Hippocampal formation (tissue), 2 donors: ENCODE data around the gene TBC1D22B.
A peak's percentile ranks its signal among the peaks of the same experiment; 100 is the strongest.

Experiments used
- DNase-seq, 2 donors: peaks; one replicate each; lab custom pipeline; 2025; lab: John Stamatoyannopoulos, UW

Gene TBC1D22B

DNA sequence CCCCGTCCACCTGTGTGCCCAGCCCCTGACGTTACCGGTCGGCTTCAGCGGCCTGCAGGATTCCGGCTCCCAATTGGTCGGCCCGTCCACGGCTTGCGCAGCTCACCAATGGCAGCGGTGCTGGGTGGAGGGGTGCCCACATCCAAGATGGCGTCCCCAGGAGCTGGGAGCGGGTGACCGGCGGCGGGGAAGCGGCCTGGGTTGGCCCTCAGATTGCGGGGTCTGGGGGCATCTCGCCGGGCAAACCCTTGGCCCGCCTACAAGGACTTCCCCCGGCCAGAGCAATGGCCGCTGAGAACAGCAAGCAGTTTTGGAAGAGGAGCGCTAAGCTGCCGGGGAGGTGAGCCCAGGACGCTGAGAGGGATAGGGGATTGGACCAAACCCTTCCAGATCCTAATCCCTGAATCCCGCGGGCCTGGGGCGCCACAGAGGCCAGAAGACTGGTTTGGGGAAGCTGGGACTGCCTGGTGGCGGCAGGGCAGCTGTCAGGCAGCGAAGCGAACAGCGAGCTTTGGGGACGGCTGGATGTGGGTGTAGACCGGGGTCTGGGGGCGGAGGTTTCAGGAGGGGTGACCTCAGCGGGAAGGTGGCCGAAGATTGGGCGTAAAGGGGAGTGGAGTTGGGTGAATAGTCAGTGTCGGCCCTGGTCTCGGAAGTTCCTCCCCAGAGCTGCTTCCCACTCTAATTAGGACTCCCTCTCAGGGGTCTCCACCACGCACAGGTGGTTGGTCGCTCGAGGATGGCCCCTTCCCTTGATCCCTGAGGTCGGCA, at the start of gene TBC1D22B, which contains the start of gene TMEM217:
TSS of gene TBC1D22B (plus strand) at position 139 of the 771 bp plus-strand sequence. CDS start at position 285, 146 bp downstream.
TSS of gene TMEM217 (minus strand) at position 511 of the 771 bp plus-strand sequence. CDS start 39,114 bp downstream, outside the sequence.
- peak; percentile 89 to 96 for DNase-seq

- peak; percentile 3 to 55 for DNase-seq
Observed at GRCh38 chr6:37207903-37208456, 49.6 kb upstream of the TBC1D22B start.

GRCh38 chr6:37208793-37209192, 48.8 kb upstream of the TBC1D22B start:
- no peak for DNase-seq

- DNase-seq = no peak
Observed at GRCh38 chr6:37209461-37210205, 47.9 kb upstream of the TBC1D22B start.

GRCh38 chr6:37210313-37210968, 47.1 kb upstream of the TBC1D22B start:
- DNase-seq = peak; percentile 42 to 66

GRCh38 chr6:37212268-37212667, 45.3 kb upstream of the TBC1D22B start:
- DNase-seq = no peak

DNA sequence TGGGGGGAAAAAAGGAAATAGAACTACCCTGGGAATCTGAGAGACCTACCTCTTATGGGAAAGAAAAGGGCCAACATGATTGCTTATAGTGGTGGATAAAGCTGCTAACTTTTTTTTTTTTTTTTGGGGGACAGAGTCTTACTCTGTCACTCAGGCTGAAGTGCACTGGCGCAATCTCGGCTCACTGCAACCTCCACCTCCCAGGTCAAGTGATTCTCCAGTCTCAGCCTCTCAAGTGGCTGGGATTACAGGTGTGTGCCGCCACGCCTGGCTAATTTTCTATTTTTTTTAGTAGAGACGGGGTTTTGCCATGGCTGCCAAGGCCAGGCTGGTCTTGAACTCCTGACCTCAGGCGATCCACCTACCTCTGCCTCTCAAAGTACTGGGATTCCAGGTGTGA, 39.5 kb upstream of the TBC1D22B start:
- no peak for DNase-seq

DNA sequence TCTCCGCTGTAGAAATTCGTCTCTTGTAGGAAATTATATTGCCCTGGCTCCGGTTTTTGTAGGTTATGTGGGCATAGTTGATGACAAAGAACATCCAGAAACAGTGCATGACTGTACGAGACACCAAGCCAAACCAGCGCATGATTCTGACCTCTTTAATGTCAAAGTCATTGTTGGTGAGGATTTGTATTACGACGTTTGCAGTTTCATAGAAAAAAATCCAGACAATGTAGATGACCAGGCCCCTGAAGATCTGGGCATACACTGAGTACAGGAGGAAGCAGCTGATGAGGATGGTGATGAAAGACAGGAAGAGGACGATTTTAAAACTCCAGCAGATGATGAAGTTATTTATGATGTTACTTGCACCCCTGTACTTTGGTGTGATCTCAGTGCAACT, 39.1 kb upstream of the TBC1D22B start:
- DNase-seq = no peak

GRCh38 chr6:37221585-37222124, 35.9 kb upstream of the TBC1D22B start:
- DNase-seq = no peak

GRCh38 chr6:37222125-37222967, 35.2 kb upstream of the TBC1D22B start:
- peak; percentile 1 to 54 for DNase-seq

DNA sequence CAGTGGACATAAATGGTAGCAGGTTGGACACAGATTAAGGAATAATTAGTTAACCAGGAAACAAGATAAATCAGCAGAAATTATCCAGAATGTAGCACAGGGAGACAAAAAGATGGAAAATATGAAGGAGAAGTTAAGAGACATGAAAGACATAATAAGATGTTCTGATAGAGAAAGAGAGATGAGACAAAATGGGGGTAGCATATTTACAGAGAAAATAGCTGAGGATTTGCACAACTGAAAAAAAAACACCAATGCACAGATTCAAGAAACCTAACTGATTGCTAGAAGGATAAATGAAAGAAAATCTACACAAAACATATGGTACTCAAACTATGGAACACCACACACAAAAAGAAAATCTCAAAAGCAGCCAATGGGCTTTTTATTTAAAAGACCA, 34.6 kb upstream of the TBC1D22B start:
- no peak for DNase-seq

- no peak for DNase-seq
Observed at GRCh38 chr6:37225350-37226169, 32.0 kb upstream of the TBC1D22B start.

DNA sequence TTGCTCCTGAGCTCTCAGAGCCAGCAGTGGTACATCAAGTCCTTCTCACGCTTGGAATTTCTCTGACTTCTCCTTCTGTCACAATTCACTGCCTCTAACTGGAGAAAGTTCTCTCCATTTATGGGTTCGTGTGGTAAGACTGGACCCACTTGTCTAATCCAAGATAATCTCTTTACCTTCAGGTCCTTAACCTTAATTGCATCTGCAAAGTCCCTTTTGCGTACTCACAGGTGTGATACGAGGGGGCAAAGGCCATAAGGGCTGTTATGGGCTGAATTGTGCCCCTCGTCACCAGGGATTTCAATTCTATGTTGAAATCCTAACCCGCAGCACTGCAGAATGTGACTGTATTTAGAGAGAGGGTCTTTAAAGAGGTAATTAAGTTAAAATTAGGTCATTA, 27.5 kb upstream of the TBC1D22B start:
- DNase-seq = no peak

GRCh38 chr6:37232430-37233017, 25.0 kb upstream of the TBC1D22B start:
- DNase-seq = no peak

DNA sequence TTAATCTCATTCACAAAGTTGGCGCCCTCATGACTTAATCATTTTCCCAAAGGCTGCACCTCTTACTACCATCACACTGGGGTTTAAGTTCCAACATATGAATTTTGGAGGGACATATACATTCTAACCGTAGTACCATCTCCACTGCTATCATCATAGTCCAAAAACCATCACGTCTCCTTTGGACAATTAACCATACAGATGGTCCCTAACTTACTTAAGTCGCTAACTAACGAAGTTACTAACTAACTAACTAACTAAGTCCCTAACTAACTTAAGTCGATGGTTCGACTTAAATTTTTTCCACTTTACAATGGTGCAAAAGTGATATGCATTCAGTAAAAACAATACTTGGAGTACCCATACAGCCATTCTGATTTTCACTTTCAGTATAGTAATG, 24.0 kb upstream of the TBC1D22B start:
- no peak for DNase-seq

- DNase-seq = no peak
Observed at GRCh38 chr6:37236921-37237320, 20.7 kb upstream of the TBC1D22B start.

GRCh38 chr6:37237789-37238188, 19.8 kb upstream of the TBC1D22B start:
- DNase-seq = no peak

- peak in 1 of 2 donors; percentile 30 for DNase-seq
Observed at GRCh38 chr6:37238381-37238780, 19.2 kb upstream of the TBC1D22B start.

GRCh38 chr6:37239526-37239925, 18.0 kb upstream of the TBC1D22B start:
- no peak for DNase-seq
